WTC11 (cell line): Measurements from ENCODE around the gene POLR1G. TPM values are rescaled to one million over a fixed set of nuclear protein-coding genes. Genes with fewer than 3 reads are reported as not detected.

ENCODE experiments used
- ATAC-seq: fragments of 200-7000 bp; cut with Tn5 transposase; 2 replicates; pipeline ENCODE4 v1.10.0; 2021; ENCODE audit warnings: mild to moderate bottlenecking, moderate library complexity
- CTCF ChIA-PET: fragments of 300-600 bp; sonication (Branson Sonifier 250); formaldehyde crosslinking; loops from one replicate; lab custom pipeline; 2021; ENCODE audit warnings: antibody characterized with exemption; lab: Charles Lee
- POLR2A ChIA-PET: fragments of 350-600 bp; sonication (Branson Sonifier 250); formaldehyde crosslinking; loops from one replicate; lab custom pipeline; 2021; ENCODE audit warnings: antibody characterized with exemption; lab: Charles Lee
- DNase-seq: peaks from one replicate; pipeline ENCODE4 v3.0.0; 2021; ENCODE audit warnings: low spot score
- H3K27ac Mint-ChIP-seq: 2 replicates; pipeline ENCODE4 v1.8.0; 2021; ENCODE audit warnings: mixed read lengths
- H3K27me3 Mint-ChIP-seq: 2 replicates; pipeline ENCODE4 v1.8.0; 2021; ENCODE audit warnings: low read depth, mild to moderate bottlenecking, moderate library complexity, mixed read lengths
- H3K36me3 Mint-ChIP-seq: 2 replicates; pipeline ENCODE4 v1.8.0; 2021; ENCODE audit warnings: mixed read lengths
- H3K4me1 Mint-ChIP-seq: 2 replicates; pipeline ENCODE4 v1.8.0; 2022; ENCODE audit warnings: mixed read lengths
- H3K4me3 Mint-ChIP-seq: 2 replicates; pipeline ENCODE4 v1.8.0; 2021; ENCODE audit warnings: mild to moderate bottlenecking, moderate library complexity, mixed read lengths
- H3K9me3 Mint-ChIP-seq: 2 replicates; pipeline ENCODE4 v1.8.0; 2021; ENCODE audit warnings: mixed read lengths
- CBFB ChIP-seq: sonication (generic); formaldehyde crosslinking; IDR thresholded peaks from 2 replicates; pipeline ENCODE4 v1.8.1; 2022; ENCODE audit warnings: mild to moderate bottlenecking, low read depth, missing genetic modification reagents
- CREB1 ChIP-seq: sonication (generic); formaldehyde crosslinking; IDR thresholded peaks from 2 replicates; pipeline ENCODE4 v1.8.0; 2023; ENCODE audit warnings: mild to moderate bottlenecking, missing genetic modification reagents
- PRRX2 ChIP-seq: fragments of 250-450 bp; sonication (Bioruptor Pico); IDR thresholded peaks from 2 replicates; pipeline ENCODE4 v1.8.0; 2021; ENCODE audit warnings: mild to moderate bottlenecking
- RELA ChIP-seq: sonication (generic); formaldehyde crosslinking; IDR thresholded peaks from 2 replicates; pipeline ENCODE4 v1.8.1; 2022; ENCODE audit warnings: missing genetic modification reagents, mild to moderate bottlenecking, borderline replicate concordance
- RORB ChIP-seq: fragments of 250-450 bp; sonication (Bioruptor Pico); IDR thresholded peaks from 2 replicates; pipeline ENCODE4 v1.9.0; 2021; ENCODE audit warnings: mild to moderate bottlenecking
- SOX15 ChIP-seq: fragments of 250-450 bp; sonication (Bioruptor Pico); IDR thresholded peaks from 2 replicates; pipeline ENCODE4 v1.9.0; 2021; ENCODE audit warnings: mild to moderate bottlenecking
- ZNF138 ChIP-seq: sonication (generic); formaldehyde crosslinking; conservative IDR thresholded peaks from 2 replicates; pipeline ENCODE4 v1.8.1; 2022; ENCODE audit warnings: mild to moderate bottlenecking, moderate library complexity, missing genetic modification reagents
- ZNF232 ChIP-seq: sonication (generic); formaldehyde crosslinking; IDR thresholded peaks from 2 replicates; pipeline ENCODE4 v1.8.0; 2022; ENCODE audit warnings: mild to moderate bottlenecking, missing genetic modification reagents
- ZNF317 ChIP-seq: sonication (generic); formaldehyde crosslinking; IDR thresholded peaks from 2 replicates; pipeline ENCODE4 v1.8.1; 2023; ENCODE audit warnings: low read depth, mild to moderate bottlenecking, moderate library complexity, missing genetic modification reagents, borderline replicate concordance
- ZNF671 ChIP-seq: fragments of 250-450 bp; sonication (Bioruptor Pico); IDR thresholded peaks from 2 replicates; pipeline ENCODE4 v1.8.0; 2021; ENCODE audit warnings: mild to moderate bottlenecking
- total RNA-seq: library from RNA; stranded (reverse); gene quantifications from 3 replicates; pipeline ENCODE4 v1.2.3, GENCODE V29; 2021
- TF ChIP-seq, protein P1 (sequence below): sonication (generic); formaldehyde crosslinking; IDR thresholded peaks from 2 replicates; pipeline ENCODE4 v1.8.0; 2022; ENCODE audit warnings: mild to moderate bottlenecking, missing genetic modification reagents
- TF ChIP-seq, protein P2 (sequence below): sonication (generic); formaldehyde crosslinking; IDR thresholded peaks from 2 replicates; pipeline ENCODE4 v1.8.0; 2023; ENCODE audit warnings: missing genetic modification reagents, mild to moderate bottlenecking, borderline replicate concordance
- TF ChIP-seq, protein P3 (sequence below): sonication (generic); formaldehyde crosslinking; IDR thresholded peaks from 2 replicates; pipeline ENCODE4 v1.8.1; 2023; ENCODE audit warnings: mild to moderate bottlenecking, missing genetic modification reagents, moderate library complexity
- TF ChIP-seq, protein P4 (sequence below): sonication (generic); formaldehyde crosslinking; IDR thresholded peaks from 2 replicates; pipeline ENCODE4 v1.8.1; 2022; ENCODE audit warnings: mild to moderate bottlenecking, missing genetic modification reagents, moderate library complexity, borderline replicate concordance
- TF ChIP-seq, protein P5 (sequence below): sonication (generic); formaldehyde crosslinking; IDR thresholded peaks from 2 replicates; pipeline ENCODE4 v1.8.0; 2023; ENCODE audit warnings: mild to moderate bottlenecking, missing genetic modification reagents

The POLR1G gene
- total RNA-seq, 1 experiment from 2014 or later, result 38.1 TPM

DNA sequence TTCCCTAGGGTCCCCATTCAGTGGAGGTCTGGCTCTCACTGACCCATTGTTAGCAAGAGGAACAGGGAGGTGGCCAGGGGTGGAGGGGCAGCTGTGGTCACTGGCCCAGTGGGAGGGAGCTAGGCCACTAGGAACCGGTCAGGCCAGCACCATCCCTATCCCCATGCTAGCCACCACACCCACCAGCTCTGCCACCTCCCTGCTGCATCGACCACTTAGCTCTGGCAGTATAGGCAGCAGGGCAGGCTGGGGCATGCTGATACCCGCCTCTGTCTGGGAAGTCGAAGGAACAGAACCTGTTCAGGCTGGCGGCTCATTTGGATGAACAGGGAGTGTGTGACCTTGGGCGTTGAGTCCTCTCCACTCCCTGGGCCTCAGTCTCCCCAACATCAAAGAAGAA lies 6.3 kb upstream of the POLR1G start (continued):
- TF ChIP-seq, protein P1, sequence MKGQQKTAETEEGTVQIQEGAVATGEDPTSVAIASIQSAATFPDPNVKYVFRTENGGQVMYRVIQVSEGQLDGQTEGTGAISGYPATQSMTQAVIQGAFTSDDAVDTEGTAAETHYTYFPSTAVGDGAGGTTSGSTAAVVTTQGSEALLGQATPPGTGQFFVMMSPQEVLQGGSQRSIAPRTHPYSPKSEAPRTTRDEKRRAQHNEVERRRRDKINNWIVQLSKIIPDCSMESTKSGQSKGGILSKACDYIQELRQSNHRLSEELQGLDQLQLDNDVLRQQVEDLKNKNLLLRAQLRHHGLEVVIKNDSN (CRISPR knock-in tag), result no peak
- TF ChIP-seq ZNF232 (CRISPR knock-in tag), result no peak

DNA sequence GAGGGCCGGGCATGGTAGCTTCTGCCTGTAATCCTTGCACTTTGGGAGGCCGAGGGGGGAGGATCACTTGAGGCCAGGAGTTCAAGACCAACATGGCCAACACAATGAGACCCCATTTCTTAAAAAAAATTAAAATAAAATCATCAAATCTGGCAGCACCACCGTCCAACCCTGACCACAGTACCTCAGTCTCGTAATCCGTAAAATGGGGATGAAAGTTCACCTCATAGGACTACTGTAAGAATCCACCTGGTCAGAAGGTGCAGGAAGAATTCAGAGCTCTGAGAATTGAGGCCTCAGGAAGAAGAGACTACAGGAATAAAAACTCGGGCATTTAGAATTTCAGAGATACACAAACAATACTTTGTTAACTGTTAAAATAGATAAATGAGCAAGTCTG lies 4.6 kb upstream of the POLR1G start:
- no peaks in the 10 kb centered on the region for H3K9me3 Mint-ChIP-seq
- H3K4me3 Mint-ChIP-seq, result no peak overlapping the region; the same call in 1 of the 2 replicates
- peaks cover 30% of the 10 kb centered on the region for H3K4me1 Mint-ChIP-seq
- TF ChIP-seq RORB (no peak), PRRX2 (CRISPR knock-in tag) (no peak), ZNF671 (CRISPR knock-in tag) (no peak), ZNF138 (no peak), CREB1 (CRISPR knock-in tag) (no peak), ZNF317 (CRISPR knock-in tag) (no peak), CBFB (CRISPR knock-in tag) (no peak), SOX15 (CRISPR knock-in tag) (no peak), RELA (CRISPR knock-in tag) (no peak)
- TF ChIP-seq, protein P2, sequence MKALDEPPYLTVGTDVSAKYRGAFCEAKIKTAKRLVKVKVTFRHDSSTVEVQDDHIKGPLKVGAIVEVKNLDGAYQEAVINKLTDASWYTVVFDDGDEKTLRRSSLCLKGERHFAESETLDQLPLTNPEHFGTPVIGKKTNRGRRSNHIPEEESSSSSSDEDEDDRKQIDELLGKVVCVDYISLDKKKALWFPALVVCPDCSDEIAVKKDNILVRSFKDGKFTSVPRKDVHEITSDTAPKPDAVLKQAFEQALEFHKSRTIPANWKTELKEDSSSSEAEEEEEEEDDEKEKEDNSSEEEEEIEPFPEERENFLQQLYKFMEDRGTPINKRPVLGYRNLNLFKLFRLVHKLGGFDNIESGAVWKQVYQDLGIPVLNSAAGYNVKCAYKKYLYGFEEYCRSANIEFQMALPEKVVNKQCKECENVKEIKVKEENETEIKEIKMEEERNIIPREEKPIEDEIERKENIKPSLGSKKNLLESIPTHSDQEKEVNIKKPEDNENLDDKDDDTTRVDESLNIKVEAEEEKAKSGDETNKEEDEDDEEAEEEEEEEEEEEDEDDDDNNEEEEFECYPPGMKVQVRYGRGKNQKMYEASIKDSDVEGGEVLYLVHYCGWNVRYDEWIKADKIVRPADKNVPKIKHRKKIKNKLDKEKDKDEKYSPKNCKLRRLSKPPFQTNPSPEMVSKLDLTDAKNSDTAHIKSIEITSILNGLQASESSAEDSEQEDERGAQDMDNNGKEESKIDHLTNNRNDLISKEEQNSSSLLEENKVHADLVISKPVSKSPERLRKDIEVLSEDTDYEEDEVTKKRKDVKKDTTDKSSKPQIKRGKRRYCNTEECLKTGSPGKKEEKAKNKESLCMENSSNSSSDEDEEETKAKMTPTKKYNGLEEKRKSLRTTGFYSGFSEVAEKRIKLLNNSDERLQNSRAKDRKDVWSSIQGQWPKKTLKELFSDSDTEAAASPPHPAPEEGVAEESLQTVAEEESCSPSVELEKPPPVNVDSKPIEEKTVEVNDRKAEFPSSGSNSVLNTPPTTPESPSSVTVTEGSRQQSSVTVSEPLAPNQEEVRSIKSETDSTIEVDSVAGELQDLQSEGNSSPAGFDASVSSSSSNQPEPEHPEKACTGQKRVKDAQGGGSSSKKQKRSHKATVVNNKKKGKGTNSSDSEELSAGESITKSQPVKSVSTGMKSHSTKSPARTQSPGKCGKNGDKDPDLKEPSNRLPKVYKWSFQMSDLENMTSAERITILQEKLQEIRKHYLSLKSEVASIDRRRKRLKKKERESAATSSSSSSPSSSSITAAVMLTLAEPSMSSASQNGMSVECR (CRISPR knock-in tag), result no peak
- TF ChIP-seq, protein P3, sequence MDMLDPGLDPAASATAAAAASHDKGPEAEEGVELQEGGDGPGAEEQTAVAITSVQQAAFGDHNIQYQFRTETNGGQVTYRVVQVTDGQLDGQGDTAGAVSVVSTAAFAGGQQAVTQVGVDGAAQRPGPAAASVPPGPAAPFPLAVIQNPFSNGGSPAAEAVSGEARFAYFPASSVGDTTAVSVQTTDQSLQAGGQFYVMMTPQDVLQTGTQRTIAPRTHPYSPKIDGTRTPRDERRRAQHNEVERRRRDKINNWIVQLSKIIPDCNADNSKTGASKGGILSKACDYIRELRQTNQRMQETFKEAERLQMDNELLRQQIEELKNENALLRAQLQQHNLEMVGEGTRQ (CRISPR knock-in tag), result no peak
- TF ChIP-seq, protein P4, sequence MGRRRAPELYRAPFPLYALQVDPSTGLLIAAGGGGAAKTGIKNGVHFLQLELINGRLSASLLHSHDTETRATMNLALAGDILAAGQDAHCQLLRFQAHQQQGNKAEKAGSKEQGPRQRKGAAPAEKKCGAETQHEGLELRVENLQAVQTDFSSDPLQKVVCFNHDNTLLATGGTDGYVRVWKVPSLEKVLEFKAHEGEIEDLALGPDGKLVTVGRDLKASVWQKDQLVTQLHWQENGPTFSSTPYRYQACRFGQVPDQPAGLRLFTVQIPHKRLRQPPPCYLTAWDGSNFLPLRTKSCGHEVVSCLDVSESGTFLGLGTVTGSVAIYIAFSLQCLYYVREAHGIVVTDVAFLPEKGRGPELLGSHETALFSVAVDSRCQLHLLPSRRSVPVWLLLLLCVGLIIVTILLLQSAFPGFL (CRISPR knock-in tag), result no peak
- TF ChIP-seq, protein P5, sequence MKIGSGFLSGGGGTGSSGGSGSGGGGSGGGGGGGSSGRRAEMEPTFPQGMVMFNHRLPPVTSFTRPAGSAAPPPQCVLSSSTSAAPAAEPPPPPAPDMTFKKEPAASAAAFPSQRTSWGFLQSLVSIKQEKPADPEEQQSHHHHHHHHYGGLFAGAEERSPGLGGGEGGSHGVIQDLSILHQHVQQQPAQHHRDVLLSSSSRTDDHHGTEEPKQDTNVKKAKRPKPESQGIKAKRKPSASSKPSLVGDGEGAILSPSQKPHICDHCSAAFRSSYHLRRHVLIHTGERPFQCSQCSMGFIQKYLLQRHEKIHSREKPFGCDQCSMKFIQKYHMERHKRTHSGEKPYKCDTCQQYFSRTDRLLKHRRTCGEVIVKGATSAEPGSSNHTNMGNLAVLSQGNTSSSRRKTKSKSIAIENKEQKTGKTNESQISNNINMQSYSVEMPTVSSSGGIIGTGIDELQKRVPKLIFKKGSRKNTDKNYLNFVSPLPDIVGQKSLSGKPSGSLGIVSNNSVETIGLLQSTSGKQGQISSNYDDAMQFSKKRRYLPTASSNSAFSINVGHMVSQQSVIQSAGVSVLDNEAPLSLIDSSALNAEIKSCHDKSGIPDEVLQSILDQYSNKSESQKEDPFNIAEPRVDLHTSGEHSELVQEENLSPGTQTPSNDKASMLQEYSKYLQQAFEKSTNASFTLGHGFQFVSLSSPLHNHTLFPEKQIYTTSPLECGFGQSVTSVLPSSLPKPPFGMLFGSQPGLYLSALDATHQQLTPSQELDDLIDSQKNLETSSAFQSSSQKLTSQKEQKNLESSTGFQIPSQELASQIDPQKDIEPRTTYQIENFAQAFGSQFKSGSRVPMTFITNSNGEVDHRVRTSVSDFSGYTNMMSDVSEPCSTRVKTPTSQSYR (CRISPR knock-in tag), result no peak
- ATAC-seq (no peak), DNase-seq (no peak)
- POLR2A ChIA-PET, result interaction anchor here (0.6 to 1.2 kb wide), 2 partner anchors 26 to 61 kb away, joined by 3 to 9 read pairs; partner anchors contain the start of gene KLC3
- peaks cover 31% of the 10 kb centered on the region for H3K27me3 Mint-ChIP-seq
- no peak overlapping the region for H3K27ac Mint-ChIP-seq
- H3K36me3 Mint-ChIP-seq, result no peaks in the 10 kb centered on the region; the same call in 1 of the 2 replicates
- CTCF ChIA-PET, result interaction anchor here (0.5 to 5.9 kb wide), 31 partner anchors 11 to 223 kb away, joined by 3 to 67 read pairs (median 6); partner anchors contain the start of genes BLOC1S3, ERCC1, ERCC2 and FOSB
